HG03442 (cell line): ENCODE data around the gene NR2E1.

Experiments used
- ATAC-seq: cut with Tn5 transposase; IDR thresholded peaks from one replicate; pipeline ENCODE4 v1.9.1; 2021; ENCODE audit warnings: mild to moderate bottlenecking, moderate library complexity; ENCODE audit not compliant: unreplicated experiment

Gene NR2E1

DNA sequence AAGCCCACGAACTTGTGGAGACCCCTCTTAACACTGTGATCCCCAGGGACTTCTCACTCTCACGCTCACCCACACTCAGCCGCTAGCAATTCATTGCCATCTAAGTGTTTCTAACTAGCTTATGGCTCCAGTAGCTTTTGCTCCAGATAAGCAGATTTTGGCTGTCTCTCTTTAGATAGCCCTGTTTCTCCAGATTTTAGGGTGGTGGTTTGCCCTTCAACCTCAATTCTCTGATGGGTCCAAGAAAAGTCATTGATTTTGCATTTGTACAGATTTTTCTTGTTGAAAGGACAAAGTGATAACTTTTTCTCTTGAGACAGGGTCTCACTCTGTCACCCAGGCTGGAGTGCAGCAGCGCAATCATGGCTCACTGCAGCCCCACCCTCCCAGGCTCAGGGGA lies 41.2 kb downstream of the NR2E1 start:
- ATAC-seq, result no peak

GRCh38 chr6:108209738-108210137 lies 43.9 kb downstream of the NR2E1 start:
- ATAC-seq, result no peak

DNA sequence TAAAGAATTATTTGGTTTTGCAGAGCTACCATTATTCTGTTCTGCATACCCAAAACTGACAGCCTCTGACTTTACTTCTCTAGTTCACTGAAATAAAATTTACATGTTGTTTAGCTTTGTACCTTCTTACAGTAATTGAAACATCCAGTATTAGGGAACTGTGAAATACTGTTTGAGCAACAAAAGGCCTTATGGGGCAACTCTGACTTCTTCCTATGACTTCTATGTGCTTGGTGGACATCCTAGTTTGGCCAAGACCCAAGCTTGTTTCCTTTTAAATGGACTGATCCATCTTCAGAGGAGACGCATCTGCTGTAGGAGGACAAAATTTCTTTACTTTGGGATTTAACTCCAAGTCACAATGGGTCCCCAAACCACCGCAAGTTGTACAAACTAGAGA lies 44.7 kb downstream of the NR2E1 start:
- no peak for ATAC-seq

DNA sequence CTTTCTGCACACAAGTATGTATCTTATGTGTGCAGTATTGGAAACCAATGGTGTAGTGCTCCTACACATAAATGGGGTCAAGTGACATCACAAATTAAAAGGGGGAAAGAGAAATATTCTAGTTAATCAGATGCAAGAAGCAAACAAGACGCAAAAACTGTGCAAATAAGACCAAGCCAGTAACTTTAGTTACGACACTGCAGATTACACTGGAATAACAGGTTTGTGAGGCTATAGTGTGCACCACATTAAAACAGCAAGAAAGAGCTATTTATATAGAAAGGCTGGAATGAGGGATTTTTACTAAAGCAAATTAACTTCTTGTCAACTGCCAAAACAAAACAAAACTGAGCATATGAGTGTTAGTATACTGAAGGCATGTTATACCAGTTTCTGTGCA lies 45.8 kb downstream of the NR2E1 start:
- ATAC-seq, result no peak

DNA sequence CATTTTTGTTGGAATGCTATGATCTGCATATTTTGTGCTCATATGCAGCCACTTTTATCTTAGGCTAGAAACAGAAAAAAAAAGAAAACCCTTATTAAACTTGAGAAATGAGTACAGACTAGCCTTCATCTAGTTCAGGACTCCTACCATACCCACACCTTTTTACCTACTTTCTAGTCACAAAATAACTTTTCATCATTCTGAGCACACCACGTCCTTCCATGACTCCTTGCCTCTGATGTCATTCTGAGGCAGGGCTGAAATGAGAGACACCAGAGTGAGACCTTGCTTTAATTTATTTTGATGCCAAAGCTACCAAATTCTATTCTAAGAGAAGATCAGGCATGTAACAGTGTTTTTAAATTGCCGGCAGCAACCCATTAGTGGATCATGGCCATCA lies 56.2 kb downstream of the NR2E1 start:
- ATAC-seq, result no peak

GRCh38 chr6:108222504-108222903 lies 56.7 kb downstream of the NR2E1 start:
- ATAC-seq, result no peak

GRCh38 chr6:108227290-108227689 lies 61.5 kb downstream of the NR2E1 start:
- ATAC-seq, result no peak

DNA sequence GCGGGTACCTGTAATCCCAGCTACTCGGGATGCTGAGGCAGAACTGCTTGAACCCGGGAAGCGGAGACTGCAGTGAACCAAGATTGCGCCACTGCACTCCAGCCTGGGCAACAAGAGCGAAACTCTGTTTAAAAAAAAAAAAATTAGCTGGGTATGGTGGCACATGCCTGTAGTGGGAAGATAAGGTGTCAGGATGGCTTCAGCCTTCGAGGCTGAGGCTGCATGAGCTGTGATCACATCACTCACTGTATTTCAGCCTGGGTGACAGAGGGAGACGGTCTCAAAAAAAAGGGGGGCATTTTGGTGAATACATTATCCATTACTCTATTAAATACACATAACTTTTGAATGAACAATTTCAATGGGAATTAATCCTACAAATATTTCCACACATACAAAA lies 62.6 kb downstream of the NR2E1 start:
- ATAC-seq, result no peak

DNA sequence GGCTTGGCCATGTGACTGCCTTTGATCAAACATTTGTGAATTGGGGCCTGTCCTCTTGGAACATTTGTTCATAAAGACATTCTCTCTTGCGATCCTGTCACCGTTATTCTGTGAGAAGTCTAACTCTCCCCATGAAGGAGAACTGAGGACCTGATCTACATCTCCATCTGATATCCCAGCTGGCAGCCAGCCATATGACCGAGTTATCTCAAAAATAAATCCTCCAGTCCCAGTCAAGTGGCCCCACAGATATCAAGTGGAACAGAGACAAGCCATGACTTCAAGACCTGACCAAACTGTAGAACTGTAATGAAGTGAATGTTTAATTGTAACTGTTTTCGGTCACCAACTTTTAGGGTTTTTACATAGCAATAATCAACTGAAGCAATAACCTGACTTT lies 69.3 kb downstream of the NR2E1 start:
- ATAC-seq, result no peak

GRCh38 chr6:108236791-108237190 lies 71.0 kb downstream of the NR2E1 start:
- ATAC-seq, result no peak

GRCh38 chr6:108238322-108238721 lies 72.5 kb downstream of the NR2E1 start:
- ATAC-seq, result no peak
